ENCODE measurements around the gene MAP3K7CL.

The MAP3K7CL gene

DNA sequence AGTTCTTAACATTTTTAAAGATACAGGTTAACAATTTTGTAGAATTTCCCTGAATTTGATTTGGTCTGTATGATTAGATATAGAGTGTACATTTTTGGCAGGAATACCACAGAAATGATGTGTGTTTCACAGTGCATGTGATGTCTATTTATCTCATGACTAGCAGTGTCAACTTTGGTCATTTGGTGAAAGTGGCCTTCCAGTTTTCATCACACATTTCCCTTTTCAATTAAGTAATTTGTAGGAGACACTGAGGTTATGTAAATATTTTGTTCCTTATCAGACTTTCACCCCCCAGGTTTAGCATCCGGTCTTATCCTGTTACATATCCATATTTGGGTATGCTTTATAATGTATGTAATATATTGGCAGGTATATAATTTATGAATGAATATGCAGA lies 41.8 kb downstream of the MAP3K7CL start:
- DNase-seq = no peak

GRCh38 chr21:29174607-29175013 lies 44.2 kb downstream of the MAP3K7CL start:
- DNase-seq = no peak

GRCh38 chr21:29175408-29176134 lies 45.1 kb downstream of the MAP3K7CL start:
- DNase-seq = no peak

GRCh38 chr21:29176471-29177120 lies 46.2 kb downstream of the MAP3K7CL start:
- DNase-seq = no peak

DNA sequence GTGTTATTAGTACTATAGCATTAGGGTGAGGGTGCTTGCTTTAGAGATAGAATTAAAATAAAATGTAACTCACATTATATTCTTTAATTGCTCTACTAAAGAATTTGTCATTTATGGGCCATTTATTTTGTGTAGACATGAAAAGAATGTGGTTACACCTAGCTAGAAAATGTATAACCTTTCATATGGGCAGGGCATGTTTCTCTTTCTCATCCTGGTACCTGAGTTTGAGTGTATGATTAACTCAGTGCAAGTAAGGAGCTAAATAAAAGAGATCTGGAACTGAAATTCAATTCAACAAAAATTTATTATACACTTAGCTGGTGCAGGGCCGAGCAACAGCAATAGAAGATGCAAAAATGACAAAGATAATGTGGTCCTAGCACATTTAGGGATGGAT lies 47.4 kb downstream of the MAP3K7CL start:
- no peak for DNase-seq

DNA sequence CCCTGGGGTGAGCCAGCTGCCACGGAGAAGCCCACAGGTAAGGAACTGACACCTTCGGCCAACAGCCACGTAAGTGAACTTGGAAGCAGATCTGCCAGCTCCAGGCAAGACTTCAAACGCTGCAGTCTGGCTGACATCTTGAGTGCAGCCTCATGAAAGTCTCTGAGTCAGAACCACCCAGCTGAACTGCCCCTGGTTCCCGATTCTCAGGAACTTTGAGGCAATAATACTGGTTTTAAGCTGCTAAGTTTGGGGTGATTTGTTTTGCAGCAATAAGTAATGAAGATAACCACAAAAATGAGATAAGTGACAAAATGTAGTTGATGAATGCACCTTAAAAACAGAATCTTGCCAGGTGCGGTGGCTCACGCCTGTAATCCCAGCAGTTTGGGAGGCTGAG lies 48.5 kb downstream of the MAP3K7CL start:
- DNase-seq = no peak

DNA sequence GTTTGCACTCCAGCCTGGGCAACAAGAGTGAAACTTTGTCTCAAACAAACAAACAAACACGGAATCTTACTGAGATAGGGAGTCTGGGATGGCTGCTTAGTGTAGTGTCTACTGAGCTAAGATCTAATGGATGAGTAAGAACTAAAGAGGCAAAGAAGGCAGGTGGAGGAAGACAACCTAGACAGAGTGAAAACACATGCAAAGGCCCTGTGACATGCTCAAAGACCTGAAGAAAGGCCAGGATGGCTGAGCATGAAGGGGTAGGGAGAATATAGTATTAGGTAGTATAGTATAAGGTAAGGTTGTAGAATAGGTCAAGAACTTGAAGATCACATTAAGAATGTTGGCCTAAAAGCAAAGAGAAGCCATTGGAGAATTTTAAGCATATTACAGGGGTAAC lies 49.1 kb downstream of the MAP3K7CL start:
- no peak for DNase-seq

DNA sequence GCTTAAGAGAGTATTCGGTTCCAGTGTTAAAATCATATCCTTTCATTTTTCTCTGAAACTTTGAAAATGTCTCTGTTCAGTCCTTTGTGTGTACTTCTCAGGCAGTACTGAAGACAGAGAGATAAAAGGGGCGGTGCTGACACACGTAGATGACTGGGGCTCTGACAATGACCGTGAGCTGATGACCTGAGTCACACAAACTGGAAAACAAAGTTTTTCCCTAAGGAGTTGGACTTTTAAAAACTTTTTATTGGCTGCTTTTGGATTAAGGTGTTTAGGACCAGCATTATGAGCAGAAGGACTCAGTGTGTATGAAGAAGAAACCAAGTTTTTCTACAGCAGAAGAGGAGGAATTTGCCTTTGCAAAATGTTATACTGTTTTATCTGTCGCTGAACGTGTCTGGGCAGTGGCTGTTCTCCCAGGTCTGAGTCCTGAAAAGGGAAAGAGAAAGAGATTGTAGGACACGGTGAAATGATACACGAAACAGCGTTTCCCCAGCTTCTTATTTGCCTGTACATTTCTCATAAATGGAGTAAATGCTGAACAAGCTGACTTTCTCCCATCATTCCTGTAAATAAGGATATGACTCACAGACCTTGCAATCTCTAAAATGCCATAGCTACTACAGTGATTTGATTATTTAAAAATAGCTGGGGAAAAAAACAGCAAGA lies 51.5 kb downstream of the MAP3K7CL start:
- peak; percentile 20 for DNase-seq

DNA sequence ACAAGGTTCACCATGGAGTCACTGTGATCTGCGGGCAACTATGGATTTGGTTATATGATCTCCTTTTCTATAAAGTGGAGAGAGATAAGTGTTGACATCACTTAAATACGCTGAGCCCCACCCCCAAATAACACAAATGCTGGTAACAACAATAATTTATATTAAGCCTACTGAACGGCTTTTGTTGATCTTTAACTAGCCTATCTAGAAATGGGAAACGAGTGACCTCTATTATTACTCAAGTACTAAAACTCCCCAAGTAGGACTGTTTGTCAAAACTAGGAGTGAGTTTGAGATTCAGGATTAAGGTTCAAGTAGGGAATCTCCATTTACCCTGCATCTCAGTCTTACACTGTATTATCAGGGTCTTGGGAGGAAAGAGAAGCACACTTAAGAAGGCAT lies 52.2 kb downstream of the MAP3K7CL start:
- no peak for DNase-seq

DNA sequence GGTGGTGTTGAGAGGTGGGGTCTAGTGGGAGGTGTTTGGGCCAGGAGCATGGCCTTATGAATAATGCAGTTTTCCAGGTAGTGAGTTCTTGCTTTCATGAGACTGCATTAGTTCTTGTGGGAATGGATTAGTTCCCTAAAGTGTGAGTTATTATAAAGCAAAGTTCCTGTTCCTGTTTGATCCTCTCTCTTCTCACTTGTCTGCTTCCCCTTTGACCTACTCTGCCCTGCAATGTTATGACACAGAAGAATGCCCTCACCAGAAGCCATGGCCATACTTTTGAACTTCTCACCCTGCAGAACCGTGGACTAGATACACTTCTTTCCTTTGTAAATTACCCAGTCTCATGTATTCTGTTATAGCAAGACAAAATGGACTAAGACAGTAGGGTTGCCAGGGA lies 53.6 kb downstream of the MAP3K7CL start:
- DNase-seq = peak; percentile 39

DNA sequence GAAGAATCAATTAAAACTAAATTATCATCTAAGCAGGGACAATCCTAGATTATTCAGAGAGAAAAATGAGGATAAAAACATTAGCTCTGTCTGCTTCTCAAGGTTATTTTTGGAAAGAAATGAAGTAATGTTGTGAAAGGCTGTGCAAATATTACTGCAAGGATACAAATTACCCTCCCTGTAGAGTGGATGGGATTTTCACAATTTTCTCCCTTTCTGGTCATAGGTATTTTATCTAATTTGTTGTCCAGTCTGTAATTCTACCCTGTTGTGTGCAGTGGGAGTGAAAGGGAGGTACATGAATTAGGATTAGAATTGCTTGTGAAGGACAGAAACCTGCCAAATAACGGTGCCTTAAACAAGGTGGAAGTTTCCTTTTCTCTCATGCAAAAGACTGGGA lies 54.7 kb downstream of the MAP3K7CL start:
- DNase-seq = no peak

GRCh38 chr21:29185633-29186032 lies 55.2 kb downstream of the MAP3K7CL start:
- no peak for DNase-seq

GRCh38 chr21:29186246-29186645 lies 55.8 kb downstream of the MAP3K7CL start:
- DNase-seq = no peak

- no peak for DNase-seq
Measured at GRCh38 chr21:29187944-29188343, 57.5 kb downstream of the MAP3K7CL start.

DNA sequence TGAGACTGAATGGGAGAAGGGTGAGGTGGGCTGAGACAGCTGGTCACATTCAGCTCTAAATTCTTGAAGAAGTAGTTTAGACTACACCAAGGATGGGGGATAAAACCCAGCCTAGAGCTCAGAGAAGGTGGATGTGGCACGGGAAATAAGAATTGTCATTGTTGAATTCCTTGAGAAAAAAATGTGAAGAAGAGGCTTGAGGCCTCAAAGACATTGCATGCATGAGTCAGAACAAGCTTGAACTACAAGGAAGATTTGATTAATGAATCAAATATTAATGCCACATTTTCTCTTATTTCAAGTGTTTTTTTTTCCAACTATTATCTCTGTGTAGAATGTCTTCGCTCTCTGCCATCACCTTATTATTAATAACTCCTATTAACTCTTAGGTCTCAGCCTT lies 58.9 kb downstream of the MAP3K7CL start:
- DNase-seq = no peak

GRCh38 chr21:29190923-29191331 lies 60.5 kb downstream of the MAP3K7CL start:
- DNase-seq = peak; percentile 20

DNA sequence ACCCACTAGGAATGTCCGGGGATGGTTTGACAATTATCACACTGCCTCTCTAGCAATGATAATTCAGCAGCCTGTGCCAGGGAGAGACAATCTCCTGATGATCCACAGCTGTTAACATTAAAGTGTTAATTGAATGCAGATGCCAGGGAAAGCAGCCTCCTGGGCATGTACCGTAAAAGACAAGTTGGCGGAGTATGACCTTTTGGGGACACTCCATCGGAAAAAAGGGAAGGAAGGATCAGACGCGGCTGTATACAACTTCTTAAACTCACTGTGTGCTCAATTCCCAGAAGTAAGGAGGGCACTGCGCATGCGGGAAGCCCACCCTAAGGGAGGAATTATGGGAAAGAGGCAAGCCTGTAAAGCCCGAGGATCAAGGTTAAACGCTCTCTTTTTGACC lies 62.6 kb downstream of the MAP3K7CL start:
- DNase-seq = no peak

DNA sequence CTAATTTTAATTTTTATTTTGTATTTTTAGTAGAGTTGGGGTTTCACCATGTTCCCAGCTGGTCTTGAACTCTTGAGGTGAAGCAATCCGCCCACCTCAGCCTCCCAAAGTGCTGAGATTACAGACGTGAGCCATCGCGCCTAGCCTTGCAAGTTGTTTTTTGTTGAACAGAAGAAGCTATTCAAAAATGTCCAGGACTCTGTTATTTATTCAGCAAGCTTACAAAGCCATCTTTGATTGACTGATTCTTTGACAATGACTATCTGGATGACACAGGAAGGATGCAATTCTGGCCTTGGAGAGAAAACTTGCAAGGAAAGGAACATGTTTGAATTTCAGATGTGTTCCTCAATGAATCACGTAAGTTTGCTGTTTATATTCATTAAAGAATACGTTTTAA lies 63.5 kb downstream of the MAP3K7CL start:
- DNase-seq = no peak

DNA sequence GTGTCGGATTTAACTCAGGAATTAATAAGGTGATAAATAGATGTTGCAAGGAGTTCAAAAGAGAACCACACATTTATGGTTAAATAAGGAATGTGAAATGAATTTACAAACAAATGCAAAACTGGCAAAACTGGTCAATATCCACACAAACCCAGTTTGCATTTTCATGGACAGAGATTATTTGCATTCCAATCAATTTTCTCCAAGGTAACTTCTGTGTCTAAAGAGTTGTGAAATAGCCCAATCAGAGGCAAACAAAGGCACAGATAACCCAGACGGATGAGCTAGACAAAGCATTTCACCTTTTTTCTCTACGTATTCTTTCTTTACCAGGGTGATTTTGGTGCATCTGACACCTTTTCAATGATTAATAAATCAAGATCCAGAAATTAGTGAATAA lies 63.9 kb downstream of the MAP3K7CL start:
- no peak for DNase-seq

GRCh38 chr21:29194847-29195246 lies 64.4 kb downstream of the MAP3K7CL start:
- no peak for DNase-seq

DNA sequence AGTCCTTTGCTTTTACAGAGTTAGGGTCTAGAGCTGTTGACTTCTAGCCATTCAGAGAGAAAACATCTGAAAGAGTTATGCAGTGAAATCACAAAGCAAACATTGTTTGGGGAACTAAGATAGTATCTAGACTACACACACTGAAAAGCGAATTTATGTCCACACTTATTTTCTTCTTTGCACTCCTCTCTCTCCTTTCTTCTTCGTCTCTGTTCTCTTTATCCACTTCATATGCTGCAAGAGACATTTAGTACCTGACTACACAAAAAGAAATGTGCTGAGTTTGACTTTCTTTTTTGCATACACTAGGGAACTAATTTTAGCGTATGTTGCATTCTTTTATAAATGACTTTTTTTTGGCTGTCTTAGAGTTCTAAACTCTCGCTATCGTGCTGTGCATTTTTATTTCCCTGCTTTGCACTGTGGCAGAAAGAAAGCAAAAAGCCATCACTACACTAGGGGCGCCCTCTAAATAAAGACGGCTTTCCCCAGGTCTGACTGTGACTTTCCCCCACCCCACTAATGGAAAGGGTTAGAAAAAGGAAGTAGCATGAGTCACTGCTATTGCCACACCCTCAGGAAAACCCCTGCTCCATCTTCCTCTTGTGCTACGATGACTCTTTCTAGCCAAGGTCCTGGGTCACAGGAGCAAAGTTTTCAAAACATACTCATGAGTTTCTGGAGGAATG lies 65.7 kb downstream of the MAP3K7CL start:
- DNase-seq = peak; percentile 94

DNA sequence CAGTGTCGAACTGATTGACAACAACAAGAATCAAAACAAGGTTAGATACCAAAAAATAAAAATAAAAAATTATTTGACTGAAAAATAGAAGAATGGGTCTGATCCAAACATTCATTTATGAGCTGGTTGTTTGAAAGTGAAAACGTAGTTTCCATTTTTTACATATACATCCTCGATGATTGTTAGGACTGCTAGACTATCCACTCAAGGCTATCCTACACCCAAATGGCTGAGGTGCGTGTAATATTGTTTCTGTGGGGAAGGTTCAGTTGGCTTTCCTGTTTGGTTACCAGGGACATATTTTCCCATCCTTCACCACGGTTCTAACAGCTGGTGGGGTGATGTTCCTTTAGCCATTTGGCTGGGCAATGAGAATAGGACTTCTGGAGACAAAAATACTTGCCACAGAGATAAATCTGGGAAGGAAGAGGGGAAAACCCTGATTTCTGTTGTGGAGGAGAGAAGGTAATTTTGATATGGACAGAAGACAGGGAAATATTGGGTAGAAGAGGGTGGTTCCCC lies 66.3 kb downstream of the MAP3K7CL start:
- no peak for DNase-seq

DNA sequence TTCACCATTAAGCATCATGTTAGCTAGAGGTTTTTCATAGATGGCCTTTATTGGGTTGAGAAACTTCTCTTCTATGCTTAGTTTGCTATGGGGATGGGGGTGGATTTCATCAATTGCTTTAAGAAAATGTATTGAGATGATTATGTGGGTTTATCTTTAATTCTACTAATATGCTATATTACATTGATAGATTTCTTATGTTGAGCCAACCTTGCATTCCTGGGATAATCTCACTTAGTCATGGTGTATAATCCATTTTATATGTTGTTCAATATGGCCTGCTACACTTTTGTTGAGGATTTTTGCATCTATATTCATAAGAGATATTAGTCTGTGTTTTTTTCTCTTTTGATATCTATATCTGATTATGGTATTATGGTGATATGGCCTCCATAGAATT lies 70.7 kb downstream of the MAP3K7CL start:
- DNase-seq = no peak

All from hematopoietic multipotent progenitor cell treated with erythropoietin and hydrocortisone succinate and interleukin-3 and kit ligand, for 4 days (in vitro differentiated cells).